Left colon (tissue), 2 donors: ENCODE results near the gene SFTPA2. TPM values are rescaled to one million over a fixed set of nuclear protein-coding genes. Genes with fewer than 3 reads are reported as not detected.
"Not testable (repeated sequence)": the region's sequence is repeated elsewhere in the genome, so short reads cannot be mapped to it uniquely, and the experiment has no call there.

Experiments
- ATAC-seq: fragments of 200-7000 bp; cut with Tn5 transposase; one replicate; pipeline ENCODE4 v1.9.1; 2020; ENCODE audit warnings: mild to moderate bottlenecking, moderate library complexity
- DNase-seq, 2 donors: peaks; one replicate each; pipeline ENCODE4 v3.0.0-alpha.2; 2020
- intact Hi-C, 2 donors: fragments of 100-400 bp; cut with DNase I in 1 of 2; cut with micrococcal nuclease in 1 of 2; formaldehyde crosslinking; loops; one replicate each; pipeline versions ENCODE4 v1.11.2 to v1.14.0; 2022; cut with DNase I, micrococcal nuclease
- total RNA-seq, 2 donors: library from RNA; stranded (reverse); fragmentation: NEBNext Ultra II Directional; extraction: Animal tissue kit (Norgen Biotek cat#: 25700); gene quantifications; one replicate each; pipeline ENCODE4 v1.2.1, GENCODE V29; 2021
- donor health status: DM: no; HTN: no; CAD: no.
- donor health status: DM: yes; HTN: yes; CAD: no.

Gene SFTPA2
- total RNA-seq, 2 donors from 2014 or later, result 1.6 to 3.5 TPM

DNA sequence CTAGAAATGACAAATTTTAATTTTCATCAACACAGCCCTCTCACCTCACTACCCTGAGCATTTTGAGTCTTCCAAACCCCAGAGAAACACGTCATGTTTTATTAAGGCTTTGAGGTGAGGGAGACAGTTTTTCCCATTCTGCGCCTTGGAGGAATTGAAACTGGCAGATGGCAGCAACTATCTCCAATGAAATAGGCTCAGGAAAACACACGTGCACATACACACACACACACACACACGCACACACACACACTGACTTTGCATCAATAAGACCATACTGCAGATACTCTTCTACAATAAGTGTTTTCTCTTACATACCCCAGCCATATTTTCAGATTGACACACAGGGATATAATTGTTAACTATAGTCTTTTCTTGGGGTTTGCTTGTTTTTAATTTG is 3.2 kb upstream of the SFTPA2 start:
- ATAC-seq, result no peak
- DNase-seq, result no peak
- intact Hi-C loops, result no loop called here

DNA sequence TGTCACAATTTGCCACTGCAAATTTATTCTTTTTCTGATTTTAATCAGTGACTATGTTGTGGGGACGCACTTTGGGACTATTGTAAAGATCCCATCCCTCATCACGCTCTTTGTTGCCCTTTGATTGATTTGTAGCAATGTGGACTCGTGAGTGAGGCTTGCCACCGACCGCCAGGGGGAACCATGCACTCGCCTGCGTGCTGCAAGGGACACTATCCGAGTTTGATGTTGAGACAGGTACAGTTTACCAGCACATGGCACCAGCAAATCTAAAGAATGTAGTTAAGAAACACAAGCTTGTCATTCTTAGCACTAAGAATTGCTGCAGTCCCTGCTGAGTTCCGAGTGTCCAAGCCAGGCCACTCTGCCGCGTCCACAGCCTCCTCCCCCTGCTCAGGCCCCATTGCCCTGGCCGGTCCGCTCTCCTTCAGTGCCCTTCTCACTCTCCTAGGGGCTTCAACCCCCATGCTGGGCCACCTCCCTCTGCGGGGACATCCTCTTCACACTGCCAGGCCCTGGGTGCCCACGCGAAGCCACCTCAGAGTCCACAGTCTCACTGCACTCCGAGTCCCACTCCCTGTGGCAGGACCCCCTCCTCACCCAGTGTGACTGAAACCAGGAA is 2.0 kb upstream of the SFTPA2 start:
- DNase-seq (peak; percentile 59 to 81), ATAC-seq (peak; percentile 76)
- intact Hi-C loops, result no loop called here

DNA sequence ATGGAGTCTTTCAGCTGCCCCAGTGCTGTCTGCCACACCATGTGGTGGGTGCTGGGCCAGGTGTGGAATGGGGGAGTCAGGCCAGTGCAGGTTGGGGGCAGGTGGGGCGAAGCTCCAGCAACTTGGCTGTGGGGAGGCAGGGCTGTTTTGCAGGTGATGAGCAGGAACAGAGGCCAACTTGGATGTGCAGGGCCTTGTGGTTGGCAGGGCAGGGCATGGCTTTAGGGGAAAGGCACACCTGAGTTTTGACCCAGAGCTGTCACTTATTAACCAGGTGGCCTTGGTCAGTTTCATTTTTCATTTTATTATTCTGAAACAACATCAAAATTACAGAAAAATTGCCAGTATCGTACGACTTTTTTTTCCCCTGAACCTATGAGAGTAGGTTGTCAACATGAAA is 1.1 kb upstream of the SFTPA2 start:
- intact Hi-C loops, result no loop called here
- peak; percentile 81 for ATAC-seq
- peak; percentile 29 to 45 for DNase-seq

DNA sequence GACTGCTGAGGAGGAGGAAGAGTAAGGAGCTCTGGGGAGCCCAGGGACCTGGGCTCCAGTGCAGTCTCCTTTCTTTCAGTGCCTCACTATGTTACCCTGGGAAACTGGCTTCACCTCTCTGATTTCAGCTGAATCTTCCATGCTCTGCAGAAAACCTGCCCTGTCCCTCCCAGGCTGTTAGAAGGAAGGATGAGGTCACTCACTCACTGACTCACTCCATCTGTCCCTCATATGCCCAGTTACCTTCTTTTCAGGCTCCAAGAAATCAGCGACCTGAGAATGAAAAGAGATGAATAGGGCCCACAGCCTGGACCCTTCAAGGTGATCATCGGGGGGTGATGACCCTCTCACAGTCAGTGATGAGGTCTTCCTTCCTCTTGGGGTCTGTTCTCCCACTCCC is 481 bp downstream of the SFTPA2 start:
- ATAC-seq (peak; percentile 58), DNase-seq (no peak)
- intact Hi-C loops, result no loop called here

DNA sequence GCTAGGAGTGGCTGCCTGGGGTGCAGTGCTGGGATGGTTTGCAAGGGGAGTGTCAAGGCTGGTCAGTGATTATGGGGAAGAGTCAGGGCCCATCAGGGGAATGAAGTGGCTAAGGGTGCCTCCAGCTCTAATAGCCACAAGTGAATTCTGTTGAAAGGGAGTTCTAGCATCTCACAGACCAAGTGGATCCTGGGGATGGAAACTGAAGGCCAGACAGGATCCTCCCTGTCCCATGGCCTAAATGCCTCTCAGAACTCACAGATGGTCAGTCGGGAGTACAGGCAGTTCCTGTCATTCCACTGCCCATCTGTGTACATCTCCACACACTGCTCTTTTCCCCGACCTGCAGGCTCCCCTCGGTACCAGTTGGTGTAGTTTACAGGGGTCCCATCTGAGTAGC is 3.2 kb downstream of the SFTPA2 start:
- ATAC-seq, DNase-seq, intact Hi-C loops: not testable (repeated sequence)

DNA sequence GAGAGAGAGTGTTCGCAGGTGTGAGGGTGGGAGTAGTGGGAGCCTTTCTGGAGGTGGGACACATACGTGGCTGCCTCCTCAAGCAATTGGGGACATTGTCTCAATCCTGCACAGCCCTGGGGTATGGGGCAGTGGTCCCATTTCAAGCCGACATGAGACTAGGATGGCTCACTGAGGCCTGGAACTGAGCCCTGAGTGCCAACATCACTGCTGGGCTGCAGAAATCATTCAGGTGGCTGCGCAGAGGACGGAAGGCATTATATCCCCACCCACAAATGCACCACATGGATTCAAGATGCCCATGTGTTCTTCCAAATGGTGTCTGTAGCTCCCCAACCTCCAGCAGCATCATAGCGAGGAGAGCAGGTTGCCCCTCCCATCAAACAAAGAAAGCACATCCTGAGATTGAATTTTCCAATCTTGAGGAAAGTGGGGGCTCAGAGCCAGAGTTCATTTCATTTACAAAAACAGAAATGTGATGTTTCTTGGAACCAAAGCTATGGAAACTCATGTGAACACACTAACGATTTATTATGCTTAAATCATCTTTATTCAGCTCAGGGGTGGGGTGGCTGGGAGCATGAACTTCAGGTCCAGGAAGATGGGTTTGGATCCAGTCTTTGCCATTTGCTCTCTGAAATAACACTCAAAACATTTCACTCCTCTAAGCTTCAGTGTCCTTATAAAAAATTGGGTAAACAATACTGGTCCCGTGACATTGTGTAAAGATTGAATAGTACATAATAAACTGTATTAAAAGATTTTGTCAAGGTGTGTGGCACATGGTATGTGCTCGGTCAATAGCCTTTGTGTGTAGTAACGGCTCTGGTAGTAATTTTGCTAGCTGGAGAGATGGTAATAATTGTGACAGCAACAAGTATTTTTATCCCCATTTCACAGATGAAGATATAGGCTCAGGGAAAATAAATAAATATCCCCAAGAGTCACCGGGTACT is 4.6 kb downstream of the SFTPA2 start:
- DNase-seq, result no peak
- peak; percentile 17 for ATAC-seq
- intact Hi-C loops, result no loop called here

DNA sequence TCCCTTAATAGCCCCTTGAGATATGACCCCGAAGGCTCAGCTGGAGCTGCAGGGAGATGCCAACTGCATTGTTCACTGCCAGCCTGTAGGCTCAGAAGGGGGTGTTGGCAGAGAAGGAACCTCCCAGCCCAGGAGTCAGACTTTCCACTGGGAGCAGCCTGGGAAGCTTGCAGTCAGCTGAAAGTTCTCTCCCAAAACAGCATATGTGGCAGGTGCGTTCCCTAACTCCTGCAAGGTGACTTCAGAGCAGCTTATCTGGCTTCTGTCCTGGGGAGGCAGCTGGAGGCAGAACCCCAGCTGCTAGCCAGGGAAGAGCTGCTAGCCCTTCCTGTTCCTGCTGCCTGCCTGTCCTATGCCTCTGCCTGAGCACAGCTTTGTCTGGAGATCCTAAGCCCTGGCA is 8.1 kb downstream of the SFTPA2 start:
- intact Hi-C loops, result no loop called here
- ATAC-seq (no peak), DNase-seq (no peak)

DNA sequence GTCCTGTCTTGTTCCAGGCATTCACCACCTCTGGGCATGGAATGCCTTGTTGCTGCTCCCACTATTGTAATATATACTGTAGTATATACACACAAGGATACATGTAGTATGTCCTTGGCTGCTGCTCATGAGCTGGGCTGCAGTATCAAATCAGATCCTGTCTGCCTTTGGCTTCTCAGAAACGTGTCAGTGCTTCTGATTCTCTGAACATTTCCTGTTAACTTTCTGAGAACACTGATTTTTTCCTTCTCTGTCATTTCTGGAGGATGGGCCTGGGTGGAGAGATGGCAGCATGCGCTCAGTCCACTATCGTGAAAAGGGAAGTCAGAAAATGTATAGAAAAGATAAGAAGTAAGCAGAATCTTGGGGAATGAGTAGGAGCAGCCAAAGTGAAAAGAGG is 12.2 kb downstream of the SFTPA2 start:
- DNase-seq (no peak), ATAC-seq (no peak)
- intact Hi-C loops, result no loop called here

DNA sequence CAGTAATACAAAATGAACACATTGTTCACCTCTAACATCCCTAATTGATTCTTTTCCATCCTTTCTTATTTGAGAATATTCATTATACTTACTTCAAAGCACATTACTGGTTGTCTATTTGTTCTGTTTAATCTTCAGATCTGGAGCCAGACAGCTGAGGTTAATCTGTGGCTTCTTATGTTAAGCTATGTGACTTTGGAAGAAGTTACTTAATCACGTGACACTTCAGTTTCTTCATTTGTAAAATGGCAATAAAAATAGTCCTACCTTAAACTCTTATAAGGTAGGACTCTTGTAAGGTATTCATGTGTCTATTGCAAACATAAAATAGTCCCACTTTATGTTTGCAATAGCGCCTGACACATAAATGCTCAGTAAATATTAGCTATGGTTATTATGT is 13.1 kb downstream of the SFTPA2 start:
- DNase-seq, intact Hi-C loops, ATAC-seq: not testable (repeated sequence)

DNA sequence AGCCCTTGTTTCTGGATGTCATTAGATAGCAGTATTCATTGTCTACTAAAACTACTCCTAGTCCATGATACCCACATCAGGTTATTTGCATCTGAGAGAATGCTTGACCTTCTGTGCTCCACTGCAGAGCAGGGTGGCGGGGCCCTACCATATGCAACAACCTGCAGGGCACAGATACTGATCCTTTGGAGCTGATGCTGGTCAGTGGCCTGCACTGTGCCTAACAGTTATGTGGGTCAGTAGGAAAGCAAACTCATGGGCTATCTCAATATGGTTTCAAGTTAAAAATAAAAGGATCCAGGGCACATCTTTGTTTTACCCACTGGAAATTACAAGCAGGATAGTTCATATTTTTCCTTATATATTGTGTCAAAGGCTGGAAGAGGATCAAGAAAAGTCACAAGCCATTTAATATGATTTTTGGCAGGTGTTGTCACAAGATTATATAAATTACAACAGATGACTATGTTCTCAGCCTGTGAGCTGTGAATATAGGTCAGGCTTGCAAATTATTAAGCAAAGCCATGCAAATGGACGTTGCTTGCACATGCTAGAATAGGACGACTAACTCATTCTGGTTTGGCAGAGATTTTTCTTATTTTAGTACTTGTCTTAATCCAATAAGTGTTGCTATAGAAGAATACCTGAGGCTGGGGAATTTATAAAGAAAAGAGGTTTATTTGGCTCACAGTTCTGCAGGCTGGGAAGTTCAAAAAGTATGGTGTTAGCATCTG is 15.1 kb downstream of the SFTPA2 start:
- DNase-seq, ATAC-seq, intact Hi-C loops: not testable (repeated sequence)

DNA sequence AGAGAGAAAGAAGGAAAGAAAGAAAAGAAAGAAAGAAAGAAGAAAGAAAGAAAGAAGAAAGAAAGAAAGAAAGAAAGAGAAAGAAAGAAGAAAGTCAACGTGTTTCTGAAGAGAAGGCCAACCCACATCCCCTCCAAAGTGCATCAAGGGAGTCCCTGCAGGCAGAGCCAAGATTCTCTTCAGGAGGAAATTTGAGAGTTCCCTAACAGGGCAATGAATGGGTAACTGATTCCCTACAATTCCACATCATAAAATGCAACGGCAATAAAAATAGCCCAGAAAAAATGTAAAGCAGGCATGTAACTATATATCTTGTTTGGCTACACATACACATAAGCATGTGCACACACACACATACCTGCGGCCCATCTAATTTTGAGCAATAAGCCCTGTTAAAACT is 15.8 kb downstream of the SFTPA2 start:
- DNase-seq, intact Hi-C loops: not testable (repeated sequence)
- ATAC-seq, result peak; percentile 74

DNA sequence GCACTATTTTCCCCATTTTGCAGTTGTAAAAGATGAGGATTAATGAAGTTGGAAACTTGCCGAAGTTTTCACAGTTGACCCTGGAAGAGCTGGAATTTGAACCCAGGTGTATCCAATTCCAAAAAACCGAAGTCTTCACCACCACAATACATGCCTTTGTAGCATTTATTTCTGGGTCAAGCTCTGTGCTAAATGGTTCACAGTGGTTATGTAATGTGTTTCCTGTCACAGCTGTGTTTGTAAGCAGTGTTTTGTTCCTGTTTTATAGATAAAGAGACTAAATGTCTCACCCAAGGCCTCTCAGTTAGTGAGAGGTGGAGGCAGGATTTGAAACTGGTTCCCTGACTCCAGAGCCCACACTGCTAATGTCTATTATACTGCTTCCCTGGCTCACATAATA is 17.6 kb downstream of the SFTPA2 start:
- ATAC-seq (no peak), DNase-seq (no peak)
- intact Hi-C loops, result no loop called here

DNA sequence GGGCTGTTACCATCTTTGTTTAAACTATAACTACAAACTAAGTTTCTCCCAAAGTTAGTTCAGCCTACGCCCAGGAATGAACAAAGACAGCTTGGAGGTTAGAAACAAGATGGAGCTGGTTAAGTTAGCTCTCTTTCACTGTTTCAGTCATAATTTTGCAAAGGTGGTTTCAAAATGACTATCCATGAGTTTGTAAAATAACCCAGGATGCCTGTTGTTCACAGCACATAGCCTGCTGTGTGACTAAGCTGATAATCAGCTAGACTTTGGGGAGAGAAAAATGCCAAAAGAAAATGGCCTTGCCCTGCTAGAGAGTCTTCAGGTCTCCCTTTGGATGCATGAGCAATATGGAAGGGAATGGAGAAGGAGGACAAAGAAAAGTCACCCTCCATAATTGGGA is 19.3 kb downstream of the SFTPA2 start:
- ATAC-seq, intact Hi-C loops: not testable (repeated sequence)

DNA sequence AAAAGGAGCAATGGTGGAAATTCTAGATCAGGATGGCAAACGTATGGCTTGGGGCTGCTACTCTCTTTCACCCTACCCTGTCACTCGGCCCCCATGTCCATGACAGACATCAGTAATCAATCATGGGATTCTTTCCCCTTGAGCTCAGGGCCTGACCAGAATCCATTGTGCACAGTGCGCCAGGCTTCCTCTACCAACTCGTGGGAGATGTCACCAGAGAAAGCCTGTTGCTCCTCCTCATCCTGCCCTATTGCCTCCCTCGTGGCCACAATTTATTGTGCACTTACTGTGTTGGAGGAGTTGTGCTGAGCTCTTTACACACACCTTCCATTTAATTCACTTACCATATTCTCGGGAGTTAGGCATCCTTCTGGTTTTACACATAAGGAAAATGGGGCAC is 21.9 kb downstream of the SFTPA2 start:
- DNase-seq, intact Hi-C loops, ATAC-seq: not testable (repeated sequence)

More for the DNA sequence above, 19.3 kb downstream of the SFTPA2 start:
- DNase-seq, result not testable (repeated sequence)

DNA sequence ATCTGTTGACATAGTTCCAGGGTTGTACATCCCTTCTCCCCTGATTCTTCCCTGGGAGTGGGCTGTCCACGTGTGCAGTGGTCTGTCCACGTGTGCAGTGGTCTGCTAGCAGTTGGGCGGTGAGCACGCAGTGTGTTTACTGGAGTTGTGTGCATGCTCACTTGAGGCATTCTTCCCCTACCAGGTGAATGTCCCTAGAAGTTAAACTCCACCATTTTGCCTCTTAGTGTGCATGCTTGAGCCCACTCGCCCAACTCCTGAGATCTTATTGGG is 26.4 kb downstream of the SFTPA2 start:
- DNase-seq, ATAC-seq, intact Hi-C loops: not testable (repeated sequence)

DNA sequence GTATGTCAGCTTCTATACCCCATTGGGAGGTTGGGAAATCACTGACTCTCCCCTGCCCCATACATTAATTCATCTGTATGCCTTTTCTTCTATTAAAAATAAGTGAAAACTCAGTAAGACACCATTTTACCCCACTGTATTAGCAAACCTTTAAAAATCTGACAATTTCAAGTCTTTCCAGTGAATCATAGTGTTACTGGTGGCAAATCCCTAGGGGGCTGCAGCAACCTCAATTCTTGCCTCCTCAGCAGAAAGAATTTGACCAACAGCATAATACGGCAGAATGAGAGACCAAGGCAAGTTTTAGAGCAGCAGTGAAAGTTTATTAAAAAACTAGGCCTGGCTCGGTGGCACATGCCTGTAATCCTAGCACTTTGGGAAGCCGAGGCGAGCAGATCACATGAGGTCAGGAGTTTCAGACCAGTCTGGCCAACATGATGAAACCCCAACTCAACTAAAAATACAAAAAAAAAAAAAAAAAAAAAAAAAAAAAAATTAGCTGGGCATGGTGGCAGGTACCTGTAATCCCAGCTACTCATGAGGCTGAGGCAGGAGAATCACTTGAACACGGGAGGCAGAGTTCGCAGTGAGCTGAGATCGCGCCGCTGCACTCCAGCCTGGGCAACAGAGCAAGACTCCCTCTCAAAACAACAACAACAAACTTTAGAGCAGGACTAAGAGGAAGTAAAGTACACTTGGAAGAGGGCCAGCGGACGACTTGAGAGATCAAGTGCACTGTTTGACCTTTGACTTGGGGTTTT is 26.9 kb downstream of the SFTPA2 start:
- DNase-seq (peak in 1 of 2 donors; percentile 37), ATAC-seq (peak; percentile 63)
- intact Hi-C loops, result not testable (repeated sequence)

DNA sequence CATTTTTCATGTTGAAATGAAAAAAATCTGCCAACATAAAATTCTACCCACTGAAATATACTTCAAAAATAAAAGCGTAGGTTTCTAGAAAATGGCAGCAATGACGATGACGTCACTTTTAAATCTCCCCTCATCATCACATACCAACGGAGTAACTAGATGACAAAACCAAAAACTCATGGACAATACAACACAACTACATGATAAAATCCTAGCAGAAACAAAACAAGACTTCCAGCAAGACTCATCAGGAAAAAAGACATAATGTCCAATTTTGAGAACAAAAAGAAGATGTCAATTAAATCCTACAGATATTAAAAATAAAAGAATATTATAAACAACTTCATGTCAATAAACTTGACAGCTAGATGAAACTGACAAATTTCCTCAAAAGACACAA is 31.9 kb downstream of the SFTPA2 start:
- DNase-seq, ATAC-seq, intact Hi-C loops: not testable (repeated sequence)

DNA sequence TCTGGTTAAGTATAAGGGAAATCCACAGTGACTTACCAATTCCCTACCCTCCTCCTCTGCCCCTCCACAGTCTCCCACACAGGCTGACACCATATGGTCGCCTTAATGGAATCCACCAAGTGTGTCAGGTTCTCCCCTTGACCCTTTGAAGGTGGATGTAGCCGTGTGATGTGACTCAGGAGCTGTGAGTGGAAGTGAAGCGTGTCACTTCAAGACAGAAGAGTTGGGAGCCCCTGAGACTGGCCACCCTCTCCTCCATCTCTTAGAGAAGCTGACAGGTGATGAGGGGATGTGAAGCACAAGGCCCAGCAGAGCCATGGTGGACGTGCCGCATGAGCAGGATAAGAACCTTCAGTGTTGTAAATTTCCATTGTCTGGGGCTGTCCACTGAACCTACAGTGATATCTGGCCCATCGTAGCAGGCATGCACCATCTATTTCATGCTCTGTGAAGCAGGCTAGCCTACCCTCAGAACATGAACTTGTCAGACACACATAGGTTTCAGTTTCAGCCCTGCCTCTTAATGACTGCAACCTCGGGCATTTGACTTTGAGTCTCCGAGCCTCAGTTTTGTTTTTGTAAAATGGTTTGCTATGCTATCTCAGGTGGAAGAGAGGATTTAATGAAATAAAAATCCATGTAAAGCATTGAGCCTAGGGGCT is 35.0 kb downstream of the SFTPA2 start:
- intact Hi-C loops, DNase-seq, ATAC-seq: not testable (repeated sequence)
